Measurements from ENCODE around the gene TMEM143. TPM values are rescaled to one million over a fixed set of nuclear protein-coding genes. Genes with fewer than 3 reads are reported as not detected.
"Not testable (repeated sequence)": the region's sequence is repeated elsewhere in the genome, so short reads cannot be mapped to it uniquely, and the experiment has no call there.

The TMEM143 gene
- total RNA-seq, 1 experiment from 2014 or later = 15.2 TPM

- Histone ChIP-seq H4K8ac (replicated peaks; ENCODE audit: insufficient read length, low read depth, low read length) (no peak overlapping the region), H4K91ac (ENCODE audit: insufficient read length, low read depth, low read length) (no peak overlapping the region), H3K56ac (ENCODE audit: insufficient read length, low read depth, low read length) (no peak overlapping the region), H4K5ac (ENCODE audit: insufficient read length, low read depth, low read length) (no peak overlapping the region), H3K79me2 (ENCODE audit: insufficient read depth, low read length) (no peaks in the 10 kb centered on the region), H4K20me1 (ENCODE audit: control insufficient read depth, insufficient read depth, insufficient read length) (no peaks in the 10 kb centered on the region), H3K18ac (ENCODE audit: insufficient read length, low read depth, low read length) (no peak overlapping the region), H3K4me1 (ENCODE audit: insufficient read depth, low read length) (no peaks in the 10 kb centered on the region; the same call in 1 of the 2 replicates), H2AK5ac (ENCODE audit: insufficient read length, low read length) (no peak overlapping the region), H3K14ac (ENCODE audit: insufficient read depth, low read length) (no peak overlapping the region), H3K23ac (ENCODE audit: insufficient read length, low read depth, low read length) (no peak overlapping the region), H3K79me1 (ENCODE audit: insufficient read depth, low read depth, low read length, poor library complexity, severe bottlenecking) (no peaks in the 10 kb centered on the region), H2BK20ac (ENCODE audit: low read depth, low read length, poor library complexity, severe bottlenecking) (no peak overlapping the region), H3K9me3 (ENCODE audit: control insufficient read depth, low read depth, low read length) (no peaks in the 10 kb centered on the region), H2BK5ac (ENCODE audit: insufficient read length, low read length) (no peak overlapping the region), H2AFZ (ENCODE audit: low read length) (no peak overlapping the region), H3K23me2 (ENCODE audit: insufficient read length, low read depth, low read length, poor library complexity, severe bottlenecking) (peaks cover 6% of the 10 kb centered on the region), H2BK12ac (ENCODE audit: insufficient read length, low read depth, low read length) (no peak overlapping the region), H3K4me2 (ENCODE audit: insufficient read depth, insufficient read length, low read length) (no peak overlapping the region), H2BK120ac (ENCODE audit: low read depth, low read length, poor library complexity, severe bottlenecking) (no peak overlapping the region), H3T11ph (ENCODE audit: low read length) (no peak overlapping the region), H3K9ac (ENCODE audit: extremely low read depth, insufficient read length, low read length) (no peak overlapping the region), H3K27me3 (ENCODE audit: insufficient read depth, low read length) (no peaks in the 10 kb centered on the region), H3K4ac (ENCODE audit: low read depth, low read length) (no peak overlapping the region), H2BK15ac (ENCODE audit: low read depth, low read length) (no peak overlapping the region), H3K27ac (ENCODE audit: insufficient read length, low read depth, low read length) (no peak overlapping the region)
- Mint-ChIP-seq H3K4me3 (no peak overlapping the region), H3K4me1 (peaks cover 23 to 24% of the 10 kb centered on the region in 2 experiments), H3K27ac (no peak overlapping the region), H3K36me3 (ENCODE audit: insufficient read depth in 1 of 3, low read depth in 3 of 3) (peaks cover 0 to 11% (median 9%) of the 10 kb centered on the region in 3 experiments; a peak in 6 of 7 replicates), H3K27me3 (ENCODE audit: low read depth) (no peaks in the 10 kb centered on the region), H3K9me3 (no peaks in the 10 kb centered on the region)
- no peak for TF ChIP-seq CTCF (conservative IDR thresholded peaks at IDR 0.05)
- no peak for DNase-seq
- WGBS (ENCODE audit: extremely low coverage, insufficient read length, low lambda C conversion rate) = no CpG with 5 or more reads among the region's 4 CpGs
Measured at GRCh38 chr19:48292798-48293197, 70.9 kb downstream of the TMEM143 start.

DNA sequence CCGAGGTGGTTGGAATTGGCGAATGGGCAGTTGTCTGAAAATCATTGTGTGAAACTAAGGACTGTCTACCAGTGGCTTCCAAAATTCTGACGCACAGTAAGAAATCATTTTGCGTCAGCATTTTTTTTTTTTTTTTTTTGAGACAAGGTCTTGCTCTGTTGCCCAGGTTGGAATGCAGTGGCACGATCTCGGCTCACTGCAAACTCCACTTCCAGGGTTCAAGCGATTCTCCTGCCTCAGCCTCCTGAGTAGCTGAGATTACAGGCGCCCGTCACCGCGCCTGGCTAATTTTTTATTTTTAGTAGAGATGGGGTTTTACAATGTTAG is 72.3 kb downstream of the TMEM143 start:
- H3K9me3 Mint-ChIP-seq; H3K14ac ChIP-seq (ENCODE audit: insufficient read depth, low read length): not testable (repeated sequence)

More for the DNA sequence above, 72.3 kb downstream of the TMEM143 start:
- Mint-ChIP-seq H3K4me1 (peaks cover 18 to 21% of the 10 kb centered on the region in 2 experiments), H3K36me3 (ENCODE audit: insufficient read depth in 1 of 3, low read depth in 3 of 3) (peaks cover 8 to 25% (median 22%) of the 10 kb centered on the region in 3 experiments), H3K27ac (0 out of 7 replicates have a peak overlapping the region, but pooled peaks of 1 of the 3 experiments have one; percentile 14), H3K4me3 (peak overlapping the region; percentile 61 to 83; a peak in 4 of 5 replicates)
- H3K9me3 ChIP-seq (ENCODE audit: control insufficient read depth, low read depth, low read length); H3K27me3 Mint-ChIP-seq (ENCODE audit: low read depth); H3K27ac ChIP-seq (ENCODE audit: insufficient read length, low read depth, low read length); H3K23me2 ChIP-seq (ENCODE audit: insufficient read length, low read depth, low read length, poor library complexity, severe bottlenecking); H3K9ac ChIP-seq (ENCODE audit: extremely low read depth, insufficient read length, low read length); H4K20me1 ChIP-seq (ENCODE audit: control insufficient read depth, insufficient read depth, insufficient read length); H3T11ph ChIP-seq (ENCODE audit: low read length); H3K4ac ChIP-seq (ENCODE audit: low read depth, low read length); H3K79me1 ChIP-seq (ENCODE audit: insufficient read depth, low read depth, low read length, poor library complexity, severe bottlenecking); H4K5ac ChIP-seq (ENCODE audit: insufficient read length, low read depth, low read length); H2BK120ac ChIP-seq (ENCODE audit: low read depth, low read length, poor library complexity, severe bottlenecking); H2AK5ac ChIP-seq (ENCODE audit: insufficient read length, low read length); H2BK15ac ChIP-seq (ENCODE audit: low read depth, low read length); H4K8ac ChIP-seq (replicated peaks; ENCODE audit: insufficient read length, low read depth, low read length); H3K79me2 ChIP-seq (ENCODE audit: insufficient read depth, low read length); H2BK12ac ChIP-seq (ENCODE audit: insufficient read length, low read depth, low read length); H2BK5ac ChIP-seq (ENCODE audit: insufficient read length, low read length); H3K4me1 ChIP-seq (ENCODE audit: insufficient read depth, low read length); H3K23ac ChIP-seq (ENCODE audit: insufficient read length, low read depth, low read length); H2AFZ ChIP-seq (ENCODE audit: low read length); H3K56ac ChIP-seq (ENCODE audit: insufficient read length, low read depth, low read length); H2BK20ac ChIP-seq (ENCODE audit: low read depth, low read length, poor library complexity, severe bottlenecking); H3K27me3 ChIP-seq (ENCODE audit: insufficient read depth, low read length); H4K91ac ChIP-seq (ENCODE audit: insufficient read length, low read depth, low read length); H3K18ac ChIP-seq (ENCODE audit: insufficient read length, low read depth, low read length); DNase-seq: not testable (repeated sequence)
- H3K4me2 ChIP-seq (ENCODE audit: insufficient read depth, insufficient read length, low read length) = peak overlapping the region; percentile 96
- WGBS (ENCODE audit: extremely low coverage, insufficient read length, low lambda C conversion rate) = no CpG with 5 or more reads among the region's 11 CpGs
